ENCODE results near the gene PSMA6.
A peak's percentile ranks its signal among the peaks of the same experiment; 100 is the strongest.
"Not testable (repeated sequence)": the region's sequence is repeated elsewhere in the genome, so short reads cannot be mapped to it uniquely, and the experiment has no call there.

The PSMA6 gene

DNA sequence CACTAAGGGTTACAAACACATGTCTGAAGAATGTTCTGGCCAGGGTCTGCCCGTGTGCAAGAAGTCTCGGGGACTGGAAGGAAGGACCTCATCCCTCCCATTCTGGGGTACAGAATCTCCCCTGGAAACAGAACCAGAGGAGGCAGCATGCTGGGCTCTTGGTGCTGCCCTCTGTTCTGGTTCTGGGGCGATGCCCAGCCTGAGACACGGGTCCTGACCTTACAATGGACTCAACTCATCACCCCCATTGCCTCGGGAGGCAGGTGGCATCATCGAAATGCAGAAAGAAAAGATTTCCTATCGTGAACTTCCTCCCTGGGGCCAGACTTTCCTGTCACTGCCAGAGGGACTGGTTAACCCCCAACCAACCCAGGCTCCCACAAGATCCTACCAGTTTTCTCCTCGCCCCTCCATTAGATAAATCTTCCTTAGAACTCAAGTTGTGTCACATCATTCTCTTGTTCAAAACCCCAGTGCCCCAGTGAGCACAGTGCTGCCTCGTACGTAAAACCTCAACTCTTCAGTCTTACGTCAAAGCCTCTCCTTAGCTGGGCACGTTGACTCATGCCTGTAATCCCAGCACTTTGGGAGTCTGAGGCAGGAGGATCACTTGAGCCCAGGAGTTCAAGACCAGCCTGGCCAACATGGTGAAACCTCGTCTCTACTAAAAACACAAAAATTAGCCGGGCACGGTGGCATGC is 52.1 kb downstream of the PSMA6 start:
- DNase-seq (ENCODE audit: low spot score) = no peak

DNA sequence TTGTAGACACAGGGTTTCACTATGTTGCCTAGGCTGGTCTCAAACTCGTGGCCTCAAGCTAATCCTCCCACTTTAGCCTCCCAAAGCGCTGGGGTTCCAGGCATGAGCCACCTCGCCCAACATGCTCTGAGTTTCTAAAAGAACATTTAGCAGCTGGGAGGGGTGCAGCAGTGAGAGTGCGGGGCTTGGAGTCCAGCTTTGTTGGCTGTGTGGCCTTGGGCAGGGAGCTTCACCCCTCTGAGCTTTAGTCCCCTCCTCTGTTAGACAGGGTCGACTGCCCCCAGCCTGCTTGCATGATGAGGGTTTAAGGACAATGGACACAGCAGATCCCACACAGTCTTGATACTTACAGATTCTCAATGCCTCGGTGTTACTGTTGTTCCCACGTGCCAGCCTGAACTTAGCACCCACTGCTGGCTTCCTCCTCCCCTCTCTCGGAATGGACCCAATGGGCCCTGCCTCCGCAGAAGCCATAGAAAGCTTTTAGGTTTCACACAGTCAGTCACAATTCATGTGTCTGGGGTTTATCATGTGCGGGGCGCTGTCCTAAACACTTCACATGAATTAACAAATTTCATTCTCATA is 54.6 kb downstream of the PSMA6 start:
- no peak for DNase-seq (ENCODE audit: low spot score)

DNA sequence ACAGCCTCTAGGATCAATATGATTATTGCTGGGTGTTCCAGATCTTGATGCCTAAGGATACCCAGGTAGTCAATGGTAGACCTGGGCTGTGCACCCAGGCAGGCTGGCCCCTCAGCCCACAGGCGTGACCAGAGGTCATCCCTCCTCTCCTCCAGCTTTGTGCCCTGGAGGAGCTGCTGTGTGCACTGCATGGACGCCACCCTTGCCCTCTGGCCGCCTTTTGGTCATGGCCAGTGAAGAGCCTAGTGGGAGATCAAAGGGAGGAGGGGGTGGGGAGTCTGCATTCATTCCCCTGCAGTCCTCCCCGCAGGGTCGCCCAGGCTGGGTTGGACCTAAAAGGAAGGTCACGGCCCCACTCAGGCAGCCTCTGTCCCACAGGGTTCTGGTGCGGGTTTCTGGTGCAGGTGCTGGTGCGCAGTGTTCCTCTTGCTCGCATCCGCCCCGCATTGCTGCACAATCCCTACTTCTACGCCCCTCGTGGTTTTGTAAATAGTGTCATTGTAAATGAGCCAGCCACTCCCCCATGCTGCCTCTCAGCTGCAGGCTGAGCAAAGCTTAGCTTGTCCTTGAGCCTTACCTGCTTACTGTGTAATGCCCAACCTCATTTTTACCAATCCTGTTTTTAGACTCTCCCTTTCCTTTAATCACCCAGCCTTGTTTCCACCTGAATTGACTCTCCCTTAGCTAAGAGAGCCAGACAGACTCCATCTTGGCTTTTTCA is 55.3 kb downstream of the PSMA6 start:
- no peak for DNase-seq (ENCODE audit: low spot score)

DNA sequence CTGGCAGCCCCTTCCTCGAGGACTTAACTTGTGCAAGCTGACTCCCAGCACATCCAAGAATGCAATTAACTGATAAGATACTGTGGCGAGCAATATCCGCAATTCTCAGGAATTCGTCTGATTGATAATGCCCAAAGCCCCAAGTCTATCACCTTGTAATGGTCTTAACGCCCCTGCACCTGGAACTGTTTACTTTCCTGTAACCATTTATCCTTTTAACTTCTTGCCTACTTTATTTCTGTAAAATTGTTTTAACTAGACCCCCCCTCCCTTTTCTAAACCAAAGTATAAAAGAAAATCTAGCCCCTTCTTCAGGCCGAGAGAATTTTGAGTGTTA is 55.8 kb downstream of the PSMA6 start:
- not testable (repeated sequence) for DNase-seq (ENCODE audit: low spot score)

DNA sequence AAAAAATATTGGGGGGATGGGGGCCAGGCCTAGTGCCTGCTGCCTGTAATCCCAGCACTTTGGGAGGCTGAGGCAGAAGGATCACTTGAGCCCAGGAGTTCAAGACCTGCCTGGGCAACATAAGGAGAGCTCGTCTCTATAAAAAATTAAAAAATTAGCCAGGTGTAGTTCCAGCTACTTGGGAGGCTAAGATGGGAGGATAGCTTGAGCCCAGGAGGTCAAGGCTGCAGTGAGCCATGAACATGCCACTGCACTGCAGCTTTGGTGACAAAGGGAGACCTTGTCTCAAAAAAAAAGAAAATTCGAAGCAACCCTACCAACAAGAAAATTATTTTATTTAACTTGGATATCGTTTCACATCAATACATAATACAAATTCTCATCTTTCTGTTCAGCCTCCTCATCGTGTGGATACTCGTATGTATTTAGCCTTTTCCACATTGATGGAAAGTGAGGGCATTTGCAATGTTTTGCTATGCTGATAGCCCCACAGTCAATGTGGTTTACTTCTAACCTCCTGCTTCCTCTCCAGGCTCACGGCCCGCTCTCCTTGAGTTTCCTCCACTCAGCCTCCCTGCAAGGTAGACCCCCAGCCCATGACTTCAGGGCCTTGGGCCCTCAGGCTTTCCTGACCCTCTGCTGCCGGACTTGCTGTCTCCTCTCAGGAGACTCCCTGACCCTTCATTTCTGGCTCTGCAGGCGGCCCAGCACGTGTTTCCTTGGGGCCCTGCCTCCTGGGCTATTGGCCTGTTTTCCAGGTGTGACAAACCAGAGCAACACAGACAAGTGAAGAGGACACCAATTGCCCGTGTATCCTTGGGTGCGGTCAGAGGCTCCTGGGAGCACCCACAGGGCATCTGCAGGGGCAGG is 57.5 kb downstream of the PSMA6 start:
- no peak for DNase-seq (ENCODE audit: low spot score)

DNA sequence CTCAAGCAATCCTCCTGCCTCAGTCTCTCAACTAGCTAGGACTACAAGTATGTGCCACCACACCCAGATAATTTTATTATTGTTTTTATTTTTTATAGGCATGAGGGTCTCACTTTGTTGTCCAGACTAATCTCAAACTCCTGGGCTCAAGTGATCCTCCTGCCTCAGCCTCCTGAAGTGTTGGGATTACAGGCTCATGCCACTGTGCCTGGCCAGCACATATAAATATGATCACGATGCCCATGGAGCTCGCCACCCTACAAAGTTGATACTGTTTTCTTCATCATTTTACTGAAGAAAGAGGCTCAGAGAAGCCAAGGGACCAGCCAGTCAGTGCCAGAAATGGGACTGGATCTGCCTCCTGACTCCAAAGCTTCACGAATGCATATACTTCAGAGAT is 59.3 kb downstream of the PSMA6 start:
- DNase-seq (ENCODE audit: low spot score) = no peak

DNA sequence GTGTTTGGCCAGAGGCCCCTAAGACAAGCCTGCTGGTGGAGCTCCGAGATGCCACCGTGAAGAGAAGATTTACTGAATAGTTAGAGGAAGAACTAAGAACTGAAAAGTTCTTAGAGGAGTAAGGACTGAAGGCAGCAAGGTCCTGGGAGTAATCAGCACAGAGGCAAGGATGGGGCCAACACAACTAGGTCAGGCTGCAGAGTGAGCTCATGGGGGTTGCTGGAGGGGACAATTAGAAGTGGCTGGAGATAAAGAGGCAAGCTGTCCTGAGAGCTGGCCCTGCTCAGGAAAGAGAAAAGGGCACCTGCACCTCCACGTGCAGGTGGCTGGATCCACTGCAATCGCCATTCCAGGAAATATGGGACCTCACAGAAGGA is 59.7 kb downstream of the PSMA6 start:
- DNase-seq (ENCODE audit: low spot score) = no peak

DNA sequence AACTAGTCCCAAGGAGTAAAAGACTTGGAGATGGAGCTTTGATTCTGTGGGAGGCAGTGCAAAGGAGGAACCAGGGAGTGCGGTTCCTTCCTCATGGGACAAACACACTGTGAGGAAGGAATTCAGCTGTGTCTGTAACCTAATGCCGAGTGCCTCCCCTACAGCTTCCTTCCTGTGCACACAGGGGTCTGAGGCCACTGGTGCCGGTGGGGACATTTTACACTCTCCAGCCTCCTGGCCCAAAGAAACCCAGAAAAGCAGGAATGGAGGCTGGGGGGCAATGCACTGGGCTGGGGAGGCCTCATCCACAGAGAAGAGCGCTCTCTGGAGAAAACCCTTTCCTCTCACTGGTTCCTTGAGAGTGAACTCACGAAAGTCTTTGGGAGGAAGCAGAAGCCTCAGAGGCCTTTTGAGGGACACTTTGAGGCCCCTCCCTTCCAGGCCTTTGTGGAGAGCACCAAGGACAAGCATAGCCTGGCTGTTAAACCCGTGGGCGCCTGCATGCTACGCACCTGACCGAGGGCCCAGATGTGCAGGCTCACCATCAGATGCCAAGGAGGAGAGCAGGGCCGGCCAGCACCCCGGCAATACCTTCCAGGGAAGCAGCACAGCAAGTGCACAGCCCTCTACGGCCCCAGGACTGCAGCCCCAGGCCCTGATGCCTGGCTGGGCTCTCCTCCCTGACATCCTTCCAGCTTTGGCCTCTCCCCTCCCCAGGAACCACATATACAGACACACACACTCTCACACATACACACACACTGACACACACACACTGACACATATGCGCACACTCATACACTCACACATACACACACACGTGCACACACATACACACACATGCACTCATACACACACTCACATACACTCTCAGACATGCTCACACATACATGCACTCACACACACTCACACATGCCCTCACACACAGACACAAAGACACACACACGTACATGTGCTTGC is 60.4 kb downstream of the PSMA6 start:
- DNase-seq (ENCODE audit: low spot score) = no peak

DNA sequence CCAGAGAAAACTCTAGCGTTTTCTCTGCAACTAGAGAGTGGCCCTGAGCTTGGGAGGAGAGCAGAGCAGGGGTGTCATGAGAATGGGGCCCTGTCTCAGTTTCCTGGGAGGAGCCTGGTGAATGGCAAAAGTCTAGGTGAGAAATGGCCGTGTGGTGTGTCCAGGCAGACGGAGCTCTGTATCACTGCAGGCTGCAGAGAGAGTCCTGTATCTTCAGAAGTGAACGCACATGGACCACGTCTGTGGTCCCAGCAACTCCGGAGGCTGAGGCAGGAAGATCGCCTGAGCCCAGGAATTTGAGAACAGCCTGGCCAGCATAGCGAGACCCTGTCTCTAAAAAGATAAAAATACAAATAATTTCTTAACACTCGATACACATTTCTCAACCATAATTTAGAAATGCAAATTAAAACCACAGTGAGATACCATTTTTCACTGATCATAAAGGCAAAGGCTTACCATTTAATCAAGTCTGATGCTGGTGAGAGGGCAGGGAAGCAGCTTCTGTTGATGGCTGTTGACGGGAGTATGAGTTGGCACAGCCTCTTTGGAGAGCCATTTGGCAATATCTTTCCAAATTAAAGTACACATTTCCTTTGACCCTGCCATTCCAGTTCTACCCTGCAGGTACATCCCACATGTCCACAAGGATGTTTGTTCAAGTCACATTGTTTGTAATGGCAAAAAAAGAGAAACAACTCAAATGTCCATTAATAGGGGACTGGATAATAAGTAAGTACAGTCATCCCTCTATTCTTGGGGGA is 61.4 kb downstream of the PSMA6 start:
- DNase-seq (ENCODE audit: low spot score) = no peak

DNA sequence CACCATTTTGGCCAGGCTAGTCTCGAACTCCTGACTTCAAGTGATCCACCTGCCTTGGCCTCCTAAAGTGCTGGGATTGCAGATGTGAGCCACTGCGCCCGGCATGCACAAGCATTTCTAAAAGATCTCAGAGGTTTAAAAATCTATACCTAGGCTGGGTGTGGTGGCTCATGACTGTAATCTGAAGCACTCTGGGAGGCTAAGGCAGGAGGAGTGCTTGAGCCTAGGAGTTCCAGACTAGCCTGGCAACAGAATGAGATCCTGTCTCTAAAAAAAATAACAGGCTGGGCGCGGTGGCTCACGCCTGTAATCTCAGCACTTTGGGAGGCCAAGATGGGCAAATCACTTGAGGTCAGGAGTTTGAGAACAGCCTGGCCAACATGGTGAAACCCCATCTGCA is 63.1 kb downstream of the PSMA6 start:
- not testable (repeated sequence) for DNase-seq (ENCODE audit: low spot score)

DNA sequence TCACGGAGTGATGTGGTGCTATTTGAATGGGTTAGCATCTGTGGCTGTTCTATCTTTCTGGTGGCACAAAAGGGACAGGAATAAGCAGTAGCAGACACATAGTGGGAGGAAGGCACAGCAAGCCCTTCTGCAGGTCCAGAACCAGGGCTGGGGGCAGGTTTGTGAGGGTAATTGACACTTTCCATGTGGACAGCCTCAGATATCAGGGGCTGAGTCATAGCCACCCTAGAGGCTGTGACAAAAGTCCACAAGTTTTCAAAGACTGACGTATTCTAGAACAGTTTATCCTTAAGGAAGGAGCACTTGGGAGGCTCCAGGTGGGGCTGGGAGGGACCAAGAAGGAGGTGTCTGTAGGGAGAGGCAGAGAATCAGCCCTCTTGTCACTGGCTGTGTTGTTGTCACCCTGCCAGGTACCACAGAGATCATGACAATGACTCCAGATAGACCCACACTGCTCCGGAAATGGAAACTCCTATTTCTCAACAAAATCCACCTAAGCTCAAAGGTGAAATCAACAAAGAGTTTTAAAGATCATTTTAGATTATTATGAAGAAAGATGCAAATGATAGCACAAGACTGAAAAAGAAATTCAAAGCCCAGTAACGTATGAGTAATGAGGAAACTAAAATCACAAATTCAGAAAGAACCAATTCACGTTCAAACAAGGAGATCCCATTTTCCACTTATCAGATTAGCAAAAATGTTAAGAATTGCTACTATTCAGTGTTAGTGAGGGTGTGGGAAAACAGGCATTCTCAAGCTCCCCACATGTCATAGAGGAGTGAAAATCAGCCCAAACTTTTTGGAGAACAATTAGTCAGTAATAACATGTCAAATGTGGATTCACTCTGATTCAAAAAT is 64.0 kb downstream of the PSMA6 start:
- no peak for DNase-seq (ENCODE audit: low spot score)

DNA sequence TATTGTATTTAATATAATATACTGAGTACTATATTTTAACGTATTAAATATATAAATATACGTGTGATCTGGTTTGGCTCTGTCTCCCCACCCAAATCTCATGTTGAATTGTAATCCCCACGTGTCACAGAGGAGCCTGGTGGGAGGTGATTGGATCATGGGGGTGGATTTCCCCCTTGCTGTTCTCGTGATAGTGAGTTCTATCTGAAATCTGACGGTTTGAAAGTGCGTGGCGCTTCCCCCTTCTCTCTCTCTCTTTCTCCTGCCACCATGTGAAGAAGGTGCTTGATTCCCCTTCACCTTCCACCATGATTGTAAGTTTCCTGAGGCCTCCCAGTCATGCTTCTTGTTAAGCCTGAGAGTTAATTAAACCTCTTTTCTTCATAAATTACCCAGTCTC is 67.5 kb downstream of the PSMA6 start:
- not testable (repeated sequence) for DNase-seq (ENCODE audit: low spot score)

DNA sequence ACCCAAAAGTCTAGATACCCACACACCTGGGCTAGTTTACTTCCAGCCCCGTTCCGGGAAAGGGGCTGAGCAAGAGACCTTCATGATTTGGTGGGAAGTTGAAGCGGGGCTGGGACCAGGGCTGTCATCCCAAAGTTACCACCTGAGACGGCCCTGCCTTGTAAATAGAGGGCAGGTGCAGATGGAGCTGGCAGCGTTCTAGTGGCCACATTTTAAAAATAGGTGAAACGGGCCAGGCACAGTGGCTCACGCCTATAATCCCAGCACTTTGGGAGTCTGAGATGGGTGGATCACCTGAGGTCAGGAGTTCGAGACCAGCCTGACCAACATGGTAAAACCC is 68.9 kb downstream of the PSMA6 start:
- no peak for DNase-seq (ENCODE audit: low spot score)

DNA sequence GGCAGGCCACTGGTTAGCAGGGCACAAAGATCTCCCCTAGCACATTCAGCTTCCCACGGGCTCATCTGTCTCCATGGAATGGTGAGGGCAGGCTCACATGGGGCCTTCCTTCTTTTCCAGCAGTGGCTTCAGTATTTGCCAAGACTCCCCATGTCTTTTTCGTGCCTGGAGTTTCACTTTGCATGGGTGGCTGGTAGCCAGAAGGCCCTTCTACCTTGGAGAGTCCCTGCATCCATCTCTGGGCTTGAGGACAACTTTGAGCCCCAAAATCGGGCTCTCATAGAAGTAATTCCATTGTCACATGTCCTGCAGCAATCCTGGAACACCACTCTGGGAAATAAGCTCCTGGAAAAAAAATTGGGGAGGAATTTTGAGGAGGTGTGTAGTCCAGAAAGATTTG is 70.3 kb downstream of the PSMA6 start:
- DNase-seq (ENCODE audit: low spot score) = no peak

DNA sequence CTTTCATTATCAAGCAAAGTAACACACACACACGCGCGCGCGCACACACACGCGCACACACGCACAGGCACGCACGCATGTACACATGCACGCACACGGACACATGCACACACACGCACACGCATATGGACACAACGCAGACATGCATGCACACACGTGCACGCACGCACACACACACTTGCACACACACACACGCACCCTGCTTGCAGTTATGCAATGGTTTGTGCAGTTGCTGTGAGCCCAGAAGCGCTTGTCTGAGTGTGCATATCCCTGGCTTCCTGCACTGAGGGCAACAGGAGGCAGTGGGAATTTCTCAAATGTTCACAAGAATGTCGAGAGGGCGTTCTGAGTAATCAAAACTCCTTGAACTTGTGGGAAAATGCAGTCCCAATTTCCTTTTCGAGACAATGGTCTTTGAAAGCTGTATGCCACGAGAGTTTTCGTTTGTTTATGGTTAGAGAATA is 70.8 kb downstream of the PSMA6 start:
- DNase-seq (ENCODE audit: low spot score) = no peak

DNA sequence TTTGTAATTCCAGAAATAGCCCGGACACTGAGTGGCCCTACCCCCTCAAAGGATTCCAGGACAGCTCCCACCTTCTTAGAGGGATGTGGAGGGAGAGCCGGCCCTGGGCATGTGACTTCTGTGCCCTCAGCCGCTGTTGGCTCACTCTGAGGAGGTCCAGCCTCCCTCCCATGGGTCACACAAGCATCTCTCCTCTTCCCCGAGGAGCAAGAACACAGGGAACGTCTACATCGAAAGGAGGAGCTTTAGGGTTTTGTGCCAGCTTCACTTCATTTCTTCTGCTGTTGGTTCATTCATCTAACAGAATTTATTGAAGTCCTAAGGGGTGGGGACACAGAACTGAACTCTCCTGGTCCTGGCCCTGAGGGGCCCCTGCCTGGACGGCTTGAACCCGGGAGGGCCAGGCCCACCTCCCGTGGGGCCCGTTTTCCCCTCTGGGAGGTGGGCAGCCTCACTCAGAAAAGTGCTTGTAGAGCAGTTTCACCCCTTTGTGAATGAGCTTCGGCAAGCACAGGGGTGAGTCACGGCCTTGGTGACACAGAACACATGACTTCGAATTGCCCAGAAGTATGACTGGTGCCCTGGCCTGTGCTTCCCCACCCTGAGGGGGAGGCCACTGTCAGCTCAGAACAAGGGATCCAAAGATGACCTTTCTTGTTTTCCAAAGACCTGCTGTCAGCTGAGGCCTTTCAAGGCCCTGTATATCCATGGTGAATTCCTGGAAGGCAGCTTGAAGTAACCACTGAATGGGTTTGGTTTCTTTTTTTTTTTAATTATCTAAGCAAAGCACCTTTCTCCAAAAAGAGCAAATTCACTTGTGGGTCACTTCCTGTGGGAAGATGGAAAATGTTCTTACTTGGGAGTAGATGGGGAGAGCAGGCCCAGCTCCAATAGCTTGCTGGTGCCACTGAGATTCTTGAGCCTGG is 73.2 kb downstream of the PSMA6 start:
- peak; percentile 87 for DNase-seq (ENCODE audit: low spot score)

DNA sequence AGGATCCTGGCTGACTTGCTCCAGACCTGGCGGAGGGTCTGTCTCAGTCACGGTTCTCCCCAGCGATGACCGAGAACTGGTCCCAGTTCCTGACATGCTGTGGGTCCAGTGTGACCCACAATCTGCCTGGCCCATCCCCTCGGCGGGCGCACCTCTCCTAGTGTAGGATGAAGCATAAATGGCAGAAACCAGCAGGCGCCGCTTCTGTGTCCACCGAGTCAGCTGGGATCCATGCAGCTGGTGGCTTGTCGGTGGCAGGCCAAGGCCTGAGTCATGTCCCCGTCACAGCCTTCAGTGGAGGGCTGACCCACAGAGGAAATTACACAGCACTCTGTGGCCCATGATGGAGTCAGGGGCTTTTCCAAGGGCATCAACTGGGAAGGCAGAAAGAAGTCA is 73.9 kb downstream of the PSMA6 start:
- no peak for DNase-seq (ENCODE audit: low spot score)

DNA sequence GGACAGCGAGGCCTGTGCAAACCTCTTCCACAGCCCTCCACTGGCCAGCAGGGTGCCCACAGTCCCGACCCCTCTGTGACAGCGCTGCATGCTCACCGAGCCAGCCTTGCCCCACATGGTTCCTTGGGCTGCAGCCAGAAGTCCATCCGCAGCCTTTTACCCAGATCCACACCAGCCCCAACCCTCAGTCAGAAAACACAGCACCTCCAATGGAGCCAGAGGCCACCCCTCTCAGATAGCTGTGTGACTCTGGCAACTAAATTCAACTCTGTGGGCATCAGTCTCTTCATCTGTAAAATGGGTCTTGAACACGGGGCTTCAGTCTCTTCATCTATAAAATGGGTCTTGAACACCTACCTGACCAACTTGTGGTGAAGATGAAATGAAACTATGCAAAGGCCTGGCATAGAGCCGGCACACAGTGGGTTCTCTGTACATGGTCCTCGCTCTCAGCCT is 74.4 kb downstream of the PSMA6 start:
- DNase-seq (ENCODE audit: low spot score) = no peak

DNA sequence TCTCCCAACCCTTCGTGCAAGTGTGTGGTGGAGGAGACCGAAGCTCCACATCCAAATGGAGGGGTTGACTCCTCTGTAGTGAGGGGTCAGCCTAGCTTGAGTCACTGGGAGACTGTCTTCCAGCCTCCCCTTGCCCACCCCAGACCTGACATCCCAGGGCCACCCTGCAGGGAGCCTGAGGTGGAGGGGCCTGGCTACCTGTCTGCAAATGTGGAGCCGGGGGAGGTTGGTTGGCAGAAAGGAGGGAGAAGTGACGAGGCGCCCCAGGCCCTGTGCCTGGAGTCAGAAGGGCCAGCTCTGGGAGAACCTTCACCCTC is 74.8 kb downstream of the PSMA6 start:
- no peak for DNase-seq (ENCODE audit: low spot score)
